Lung (tissue), 12 donors: ENCODE data around the gene MRPL41. TPM values are rescaled to one million over a fixed set of nuclear protein-coding genes. Genes with fewer than 3 reads are reported as not detected.
"Not testable (repeated sequence)": the region's sequence is repeated elsewhere in the genome, so short reads cannot be mapped to it uniquely, and the experiment has no call there.

ENCODE experiments used
- ATAC-seq: fragments of 200-7000 bp; cut with Tn5 transposase; one replicate; pipeline ENCODE4 v1.9.1; 2020; ENCODE audit warnings: moderate number of reproducible peaks; ENCODE audit not compliant: insufficient read depth, low FRiP score
- DNase-seq, 3 donors: peaks; one replicate each; pipeline ENCODE4 v3.0.0-alpha.2; 2013 to 2017
- H3K27ac ChIP-seq, 2 donors: one replicate each; pipeline ENCODE4 v1.5.1; 2013; ENCODE audit warnings: mild to moderate bottlenecking in 2 of 2, moderate library complexity in 2 of 2, control low read depth in 1 of 2, inconsistent platforms in 1 of 2, low read depth in 1 of 2, low read length in 1 of 2
- H3K27me3 ChIP-seq, 3 donors: one replicate each; pipeline ENCODE4 v1.5.1; 2013; ENCODE audit warnings: low read length in 2 of 3; ENCODE audit not compliant: control insufficient read depth in 3 of 3, insufficient read depth in 3 of 3
- H3K36me3 ChIP-seq, 4 donors: one replicate each; pipeline ENCODE4 v1.5.1; 2013; ENCODE audit warnings: low read length in 4 of 4, mild to moderate bottlenecking in 1 of 4, moderate library complexity in 1 of 4; ENCODE audit not compliant: control insufficient read depth in 4 of 4, insufficient read depth in 4 of 4
- H3K4me1 ChIP-seq, 5 donors: one replicate each; pipeline ENCODE4 v1.5.1; 2013; ENCODE audit warnings: low read length in 5 of 5, mild to moderate bottlenecking in 2 of 5, moderate library complexity in 1 of 5; ENCODE audit not compliant: control insufficient read depth in 5 of 5, insufficient read depth in 5 of 5
- H3K4me3 ChIP-seq: one replicate; pipeline ENCODE4 v1.5.1; 2013; ENCODE audit warnings: mild to moderate bottlenecking, control low read depth, moderate library complexity
- H3K9ac ChIP-seq, 2 donors: one replicate each; pipeline ENCODE4 v1.5.1; 2013; ENCODE audit warnings: low read length in 2 of 2, control low read depth in 1 of 2; ENCODE audit not compliant: insufficient read depth in 1 of 2
- H3K9me3 ChIP-seq, 4 donors: one replicate each; pipeline ENCODE4 v1.5.1; 2013; ENCODE audit warnings: low read length in 3 of 4, mild to moderate bottlenecking in 1 of 4, moderate library complexity in 1 of 4; ENCODE audit not compliant: control insufficient read depth in 4 of 4, insufficient read depth in 3 of 4
- CTCF ChIP-seq: IDR thresholded peaks from 2 replicates; pipeline ENCODE4 v1.5.1; 2012; ENCODE audit warnings: mild to moderate bottlenecking; ENCODE audit errors: control extremely low read depth, extremely low read depth
- WGBS, 2 donors: extraction: QIAGEN DNeasy Blood & Tissue Kit; methylation state at CpG; one replicate each; pipeline ENCODE4 v1.1.7; 2013; 5-methylcytosine and 5-hydroxymethylcytosine counted together
- polyA plus RNA-seq, 2 donors: library from polyadenylated mRNA; stranded (reverse); fragments of 200-250 nt; gene quantifications; one replicate each; pipeline ENCODE4 v1.2.1, GENCODE V29; 2013
- total RNA-seq, 2 donors: library from RNA; depleted of rRNA in 1 of 2; stranded (reverse); fragments of >200 nt in 1 of 2; gene quantifications; one replicate each; pipeline ENCODE4 v1.2.1, GENCODE V29; 2014 to 2021
- donor health status: control.
- donor health status: control.
- donor health status: Bipolar disorder and iron deficiency.
- donor health status: healthy.
- donor health status: DM: yes; HTN: yes; CAD: no.

MRPL41 gene
- total and polyA plus RNA-seq, 4 donors, result 24.2 to 110 (median 53.3) TPM

GRCh38 chr9:137558127-137558526 lies 6.4 kb downstream of the MRPL41 start:
- no peaks in the 10 kb centered on the region for H3K9me3 ChIP-seq
- H3K4me3 ChIP-seq, result no peak overlapping the region
- 97 to 100% methylated on average over 4 of the region's 4 CpGs for WGBS, 2 donors
- no peak overlapping the region for H3K9ac ChIP-seq
- no peaks in the 10 kb centered on the region for H3K27me3 ChIP-seq
- H3K4me1 ChIP-seq, result no peaks in the 10 kb centered on the region
- no peak for DNase-seq
- no peak for TF ChIP-seq CTCF
- H3K36me3 ChIP-seq, result peaks cover 3 to 27% (median 11%) of the 10 kb centered on the region in 4 donors
- H3K27ac ChIP-seq, result no peak overlapping the region
- ATAC-seq, result no peak

- TF ChIP-seq CTCF, result no peak
- DNase-seq (no peak), ATAC-seq (no peak)
- WGBS, 2 donors, result 94 to 97% methylated on average over 9 to 10 of the region's 10 CpGs
- H3K4me1 ChIP-seq, result no peaks in the 10 kb centered on the region
- no peak overlapping the region for H3K4me3 ChIP-seq
- peaks cover 11 to 26% (median 16%) of the 10 kb centered on the region in 4 donors for H3K36me3 ChIP-seq
- no peak overlapping the region for H3K27ac ChIP-seq
- no peaks in the 10 kb centered on the region for H3K27me3 ChIP-seq
- peaks cover 0 to 2% (median 0%) of the 10 kb centered on the region in 4 donors for H3K9me3 ChIP-seq
- H3K9ac ChIP-seq, result no peak overlapping the region
Measured at GRCh38 chr9:137564134-137564533, 12.5 kb downstream of the MRPL41 start.

- Histone ChIP-seq H3K9ac (no peak overlapping the region), H3K27ac (no peak overlapping the region), H3K27me3 (no peaks in the 10 kb centered on the region), H3K36me3 (peaks cover 11 to 26% (median 16%) of the 10 kb centered on the region in 4 donors), H3K9me3 (peaks cover 0 to 2% (median 0%) of the 10 kb centered on the region in 4 donors), H3K4me1 (no peaks in the 10 kb centered on the region), H3K4me3 (no peak overlapping the region)
- ATAC-seq (no peak), DNase-seq (no peak)
- 75 to 80% methylated on average over 17 to 18 of the region's 18 CpGs for whole genome bisulfite sequencing, 2 donors
- no peak for TF ChIP-seq CTCF
Measured at GRCh38 chr9:137564817-137565411, 13.2 kb downstream of the MRPL41 start.

GRCh38 chr9:137568445-137568844 lies 16.8 kb downstream of the MRPL41 start:
- not testable (repeated sequence) for DNase-seq, H3K27me3 ChIP-seq, H3K9ac ChIP-seq, H3K4me3 ChIP-seq, H3K9me3 ChIP-seq, ATAC-seq, H3K4me1 ChIP-seq, H3K27ac ChIP-seq
- H3K36me3 ChIP-seq, result peaks cover 11 to 29% (median 22%) of the 10 kb centered on the region in 4 donors
- WGBS, 2 donors, result 87 to 88% methylated on average over 5 of the region's 5 CpGs
